GM18867 (cell line): ENCODE data around the gene BBS1.
"Not testable (repeated sequence)": the region's sequence is repeated elsewhere in the genome, so short reads cannot be mapped to it uniquely, and the experiment has no call there.

Experiments
- ATAC-seq: cut with Tn5 transposase; IDR thresholded peaks from one replicate; pipeline ENCODE4 v1.9.1; 2021; ENCODE audit warnings: mild to moderate bottlenecking, moderate library complexity; ENCODE audit not compliant: unreplicated experiment

Gene BBS1

DNA sequence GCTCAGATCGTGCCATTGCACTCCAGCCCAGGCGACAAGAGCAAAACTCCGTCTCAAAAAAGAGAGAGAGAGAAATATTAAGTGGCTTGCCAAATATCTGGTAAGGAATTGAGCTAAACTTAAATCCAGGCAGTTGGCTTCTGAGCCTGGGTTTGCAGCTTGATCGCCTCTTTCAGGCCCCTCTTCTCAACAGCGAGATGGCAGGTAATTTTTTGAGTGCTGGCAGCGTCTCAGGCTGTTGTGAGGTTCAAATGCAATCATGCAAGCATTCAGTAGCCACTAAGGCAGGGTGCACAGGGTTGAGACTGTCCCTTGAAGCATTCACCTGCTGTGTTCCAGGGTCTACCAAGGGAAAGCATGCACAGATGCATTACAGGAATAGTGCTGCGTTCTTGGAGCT, 58.6 kb downstream of the BBS1 start:
- ATAC-seq = no peak

DNA sequence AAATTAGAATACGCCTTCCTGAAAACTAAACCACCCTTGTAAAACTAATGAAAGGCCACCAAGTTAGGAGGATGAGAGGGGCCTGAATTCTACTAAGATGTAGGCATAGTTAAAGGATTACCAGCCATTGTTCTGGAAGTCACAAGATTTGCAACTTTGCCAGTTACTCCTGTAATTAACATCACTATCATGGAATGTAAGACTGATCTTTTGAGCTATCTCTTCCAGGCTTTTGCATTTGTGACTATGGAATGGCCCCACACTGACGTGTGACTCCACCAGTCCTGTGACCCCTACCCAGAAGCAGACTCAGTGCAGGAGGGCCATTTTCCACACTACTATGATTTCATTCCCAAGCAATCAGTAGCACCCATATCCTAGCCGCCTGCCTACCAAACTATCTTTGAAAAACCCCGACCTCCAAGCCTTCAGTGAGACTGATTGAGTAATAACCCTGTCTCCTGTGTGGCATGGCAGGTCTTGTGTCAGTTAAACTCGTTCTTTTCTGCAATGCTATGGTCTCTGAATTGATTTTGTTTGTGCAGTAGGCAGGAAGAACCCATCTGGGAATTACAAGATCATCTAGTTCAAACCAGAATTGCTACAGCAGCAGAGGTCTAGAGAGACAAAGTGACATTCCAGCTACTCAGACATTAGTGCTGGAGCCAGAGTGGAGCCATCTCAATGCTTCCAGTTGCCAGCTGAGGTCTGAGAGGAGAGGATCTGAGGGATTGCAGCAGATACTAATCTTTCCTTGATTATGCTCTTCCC, 59.8 kb downstream of the BBS1 start:
- no peak for ATAC-seq

DNA sequence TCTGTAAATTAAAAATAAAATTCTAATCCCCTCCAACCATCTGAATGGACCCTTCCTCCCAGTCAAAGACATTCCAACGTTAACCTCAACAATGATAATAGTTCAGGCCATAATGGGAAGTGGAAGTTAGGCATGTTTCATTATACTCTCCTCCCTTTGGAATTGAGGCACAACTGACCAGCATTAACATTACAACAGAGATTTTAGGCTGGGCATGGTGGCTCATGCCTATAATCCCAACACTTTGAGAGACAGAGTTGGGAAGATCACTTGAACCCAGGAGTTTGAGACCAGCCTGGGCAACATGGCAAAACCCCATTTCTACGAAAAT, 60.4 kb downstream of the BBS1 start:
- no peak for ATAC-seq

DNA sequence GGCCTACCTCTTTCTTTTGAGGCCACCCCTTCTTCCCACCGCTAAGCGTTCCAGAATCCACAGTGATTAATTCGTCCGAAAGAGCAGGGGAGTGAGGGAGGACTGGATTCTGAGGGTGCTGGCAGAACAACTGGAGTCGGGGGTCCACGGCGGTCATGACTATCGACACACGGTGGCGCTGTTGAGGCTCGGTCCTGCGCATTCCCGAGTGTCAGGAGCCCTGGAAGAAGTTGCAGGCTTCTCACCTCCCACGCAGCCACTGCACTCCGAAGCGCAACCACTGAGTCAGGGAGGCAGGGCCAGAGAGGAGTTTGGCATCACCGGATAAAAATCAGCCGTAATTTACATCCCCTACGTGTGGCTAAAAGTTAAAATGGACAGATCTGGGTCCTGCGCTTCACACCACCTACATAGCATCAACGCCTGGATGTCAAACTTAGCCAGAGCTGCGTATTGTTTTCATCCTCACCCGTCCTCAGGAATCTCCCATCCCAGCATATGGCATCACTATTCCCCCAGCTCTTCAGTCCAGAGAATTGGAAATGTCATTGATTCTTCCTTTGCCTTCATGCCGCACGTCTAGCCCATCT, 68.7 kb downstream of the BBS1 start:
- no peak for ATAC-seq

DNA sequence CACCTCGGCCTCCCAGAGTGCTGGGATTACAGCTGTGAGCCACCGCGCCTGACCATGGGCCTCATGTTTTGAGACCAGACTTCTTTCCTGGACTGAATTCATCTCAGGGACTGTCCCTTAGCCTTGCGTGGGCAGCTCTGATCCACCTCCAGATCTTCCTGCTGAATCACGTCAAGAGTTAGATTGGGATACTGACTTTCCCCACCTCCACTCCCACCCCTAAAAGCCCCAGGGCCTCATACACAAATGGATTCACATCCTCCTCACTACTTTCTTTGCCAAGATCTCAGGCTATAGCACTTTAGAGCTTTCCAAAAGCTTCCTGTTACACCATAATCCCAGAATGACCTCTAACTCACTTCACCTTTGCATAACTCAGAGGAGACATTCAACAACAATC, 70.4 kb downstream of the BBS1 start:
- ATAC-seq = no peak

DNA sequence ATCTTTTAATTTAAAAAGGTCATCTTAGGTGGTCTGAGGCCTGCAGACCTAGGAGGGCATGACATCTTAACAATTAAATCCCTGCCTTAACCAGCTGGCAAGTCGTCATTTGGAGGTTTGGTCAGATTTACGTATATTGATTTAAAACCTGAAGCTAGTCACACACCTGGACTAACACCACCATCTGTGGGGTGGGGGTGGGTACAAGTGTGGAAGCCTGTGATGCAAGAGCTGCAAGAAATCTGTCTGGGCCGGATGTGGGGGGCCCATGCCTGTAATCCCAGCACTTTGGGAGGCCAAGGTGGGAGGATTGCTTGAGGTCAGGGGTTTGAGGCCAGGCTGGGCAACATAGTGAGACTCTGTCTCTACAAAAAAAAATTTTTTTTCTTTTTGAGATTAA, 70.8 kb downstream of the BBS1 start:
- no peak for ATAC-seq

DNA sequence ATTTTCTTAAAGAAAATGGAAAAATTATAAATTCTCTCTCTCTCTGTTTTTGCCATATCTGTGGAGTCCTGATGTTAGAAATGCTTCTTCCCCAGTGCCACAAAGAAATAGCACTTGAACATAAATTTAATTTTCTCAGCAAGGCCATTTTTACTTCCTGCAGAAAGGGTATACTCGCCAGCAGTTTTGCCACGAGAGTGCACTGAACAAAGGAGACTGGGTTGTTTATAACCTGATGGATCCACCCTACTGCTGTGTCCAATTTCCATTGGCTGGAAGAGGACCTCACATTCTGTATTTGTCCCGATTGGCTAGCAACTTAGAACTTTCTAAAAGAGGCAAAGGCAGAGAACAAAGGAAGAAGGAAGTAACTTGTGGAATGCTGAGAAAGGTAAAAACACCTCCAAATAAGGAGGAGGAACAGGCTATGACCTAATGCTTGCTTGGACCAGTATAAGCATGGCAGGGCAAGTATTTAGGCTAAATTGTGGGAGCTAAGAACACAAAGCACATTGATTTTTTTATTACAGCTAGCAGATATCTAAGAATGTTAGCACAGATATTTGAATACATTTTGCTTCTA, 72.2 kb downstream of the BBS1 start:
- ATAC-seq = not testable (repeated sequence)
